Naive thymus-derived CD4-positive, alpha-beta T cell (primary cell): Measurements from ENCODE around the gene CMIP. TPM values are rescaled to one million over a fixed set of nuclear protein-coding genes. Genes with fewer than 3 reads are reported as not detected.

Experiments
- ATAC-seq: fragments of 150-1000 bp; cut with Tn5 transposase; 2 replicates; pipeline ENCODE4 v1.10.0; 2021; ENCODE audit warnings: mild to moderate bottlenecking, moderate library complexity
- CTCF ChIA-PET: fragments of 350-600 bp; sonication (Branson Sonifier 250); formaldehyde crosslinking; loops from one replicate; lab custom pipeline; 2021; ENCODE audit warnings: antibody characterized with exemption; lab: Charles Lee
- POLR2A ChIA-PET: fragments of 350-600 bp; sonication (Branson Sonifier 250); formaldehyde crosslinking; loops from one replicate; lab custom pipeline; 2021; ENCODE audit warnings: antibody characterized with exemption, inconsistent platforms; lab: Charles Lee
- DNase-seq, 9 donors: peaks; one replicate each; pipeline versions ENCODE4 v3.0.0 to v3.0.0-alpha.2; 2020 to 2022; ENCODE audit warnings: mixed read lengths in 1 of 9
- H3K27ac ChIP-seq: one replicate; pipeline ENCODE4 v1.7.0; 2013; ENCODE audit warnings: mild to moderate bottlenecking, low read depth, low read length, moderate library complexity
- H3K27me3 ChIP-seq, 2 donors: one replicate each; pipeline ENCODE4 v1.7.0; 2013; ENCODE audit warnings: low read length in 2 of 2, mild to moderate bottlenecking in 2 of 2, moderate library complexity in 2 of 2; ENCODE audit not compliant: control insufficient read depth in 2 of 2, insufficient read depth in 2 of 2
- H3K36me3 ChIP-seq, 3 experiments: 1 replicate in 2 of 3; 2 replicates in 1 of 3; pipeline ENCODE4 v1.7.0; 2013; ENCODE audit warnings: low read length in 3 of 3, mild to moderate bottlenecking in 3 of 3, moderate library complexity in 1 of 3; ENCODE audit not compliant: insufficient read depth in 3 of 3, control insufficient read depth in 2 of 3
- H3K4me1 ChIP-seq, 2 donors: one replicate each; pipeline ENCODE4 v1.7.0; 2013; ENCODE audit warnings: low read length in 2 of 2, mild to moderate bottlenecking in 2 of 2, moderate library complexity in 1 of 2; ENCODE audit not compliant: control insufficient read depth in 2 of 2, insufficient read depth in 2 of 2
- H3K4me3 ChIP-seq: 2 replicates; pipeline ENCODE4 v1.7.0; 2013; ENCODE audit warnings: mild to moderate bottlenecking, low read length
- H3K9me3 ChIP-seq, 3 experiments: 1 replicate in 2 of 3; 2 replicates in 1 of 3; pipeline ENCODE4 v1.7.0; 2013; ENCODE audit warnings: low read length in 3 of 3; ENCODE audit not compliant: control insufficient read depth in 2 of 3
- H3K27ac Mint-ChIP-seq, 9 donors: one replicate each; pipeline ENCODE4 v1.8.0; 2020 to 2022; ENCODE audit warnings: mixed read lengths in 9 of 9, mild to moderate bottlenecking in 8 of 9, moderate library complexity in 5 of 9, inconsistent platforms in 2 of 9
- H3K27me3 Mint-ChIP-seq, 5 donors: one replicate each; pipeline ENCODE4 v1.8.0; 2021 to 2022; ENCODE audit warnings: mixed read lengths in 5 of 5, mild to moderate bottlenecking in 1 of 5
- H3K36me3 Mint-ChIP-seq, 5 donors: one replicate each; pipeline ENCODE4 v1.8.0; 2020 to 2022; ENCODE audit warnings: mixed read lengths in 5 of 5, mild to moderate bottlenecking in 3 of 5, inconsistent platforms in 1 of 5
- H3K4me1 Mint-ChIP-seq, 7 donors: one replicate each; pipeline ENCODE4 v1.8.0; 2020 to 2022; ENCODE audit warnings: mixed read lengths in 7 of 7, mild to moderate bottlenecking in 3 of 7, inconsistent platforms in 1 of 7
- H3K4me3 Mint-ChIP-seq, 10 donors: one replicate each; pipeline ENCODE4 v1.8.0; 2020 to 2022; ENCODE audit warnings: mild to moderate bottlenecking in 10 of 10, mixed read lengths in 10 of 10, moderate library complexity in 6 of 10, inconsistent platforms in 2 of 10
- H3K9me3 Mint-ChIP-seq, 11 donors: one replicate each; pipeline ENCODE4 v1.8.0; 2020 to 2022; ENCODE audit warnings: mixed read lengths in 11 of 11, mild to moderate bottlenecking in 4 of 11, inconsistent platforms in 1 of 11, moderate library complexity in 1 of 11
- intact Hi-C, 2 donors: fragments of 100-400 bp; cut with micrococcal nuclease; formaldehyde crosslinking; loops; one replicate each; pipeline ENCODE4 v1.15.1; 2023
- polyA plus RNA-seq, 2 donors: library from polyadenylated mRNA; unstranded; fragments of 300-500 nt; fragmentation: Illumina TruSeq; gene quantifications; one replicate each; pipeline ENCODE4 v1.2.3, GENCODE V29; 2021
- total RNA-seq, 6 experiments: library from RNA in 5 of 6; stranded (reverse) in 5 of 6; gene quantifications; 1 replicate in 5 of 6; 2 replicates in 1 of 6; pipeline ENCODE4 v1.2.3 and lab custom pipeline; 2021 to 2026

Gene CMIP
- total and polyA plus RNA-seq, 7 experiments from 2014 or later: 0.66 to 75.4 (median 34.3) TPM

- intact Hi-C loops: no loop called here
- H3K9me3 ChIP-seq: no peaks in the 10 kb centered on the region
- CTCF ChIA-PET: interaction anchor here (0.6 to 2.9 kb wide), 4 partner anchors 76 to 594 kb away, joined by 4 to 21 read pairs (median 9); no protein-coding TSS in a partner anchor
- Mint-ChIP-seq H3K4me1 (peaks cover 0 to 29% (median 12%) of the 10 kb centered on the region in 7 donors), H3K27me3 (no peaks in the 10 kb centered on the region), H3K36me3 (peaks cover 0 to 17% (median 4%) of the 10 kb centered on the region in 5 donors), H3K27ac (peak overlapping the region in 1 of 9 donors; percentile 21), H3K9me3 (peaks cover 0 to 2% (median 0%) of the 10 kb centered on the region in 11 donors), H3K4me3 (no peak overlapping the region)
- H3K4me1 ChIP-seq: peaks cover 16 to 18% of the 10 kb centered on the region in 2 donors
- POLR2A ChIA-PET: no interaction called here
- DNase-seq (no peak), ATAC-seq (no peak)
- no peaks in the 10 kb centered on the region for H3K27me3 ChIP-seq
- H3K27ac ChIP-seq: no peak overlapping the region
- peaks cover 0 to 37% (median 0%) of the 10 kb centered on the region in 3 experiments for H3K36me3 ChIP-seq
- H3K4me3 ChIP-seq: no peak overlapping the region
Observed at GRCh38 chr16:81620796-81621195, 176.2 kb downstream of the CMIP start.

- Mint-ChIP-seq H3K4me1 (peaks cover 0 to 29% (median 9%) of the 10 kb centered on the region in 7 donors), H3K9me3 (peaks cover 0 to 2% (median 0%) of the 10 kb centered on the region in 11 donors), H3K36me3 (peaks cover 0 to 17% (median 4%) of the 10 kb centered on the region in 5 donors), H3K27me3 (no peaks in the 10 kb centered on the region), H3K4me3 (no peak overlapping the region), H3K27ac (peak overlapping the region in 2 of 9 donors; percentile 21)
- ChIA-PET CTCF (interaction anchor here (0.6 to 2.9 kb wide), 8 partner anchors 70 to 595 kb away, joined by 3 to 21 read pairs (median 4); no protein-coding TSS in a partner anchor), POLR2A (no interaction called here)
- Histone ChIP-seq H3K36me3 (peaks cover 0 to 37% (median 0%) of the 10 kb centered on the region in 3 experiments), H3K27me3 (no peaks in the 10 kb centered on the region), H3K4me1 (peaks cover 9 to 11% of the 10 kb centered on the region in 2 donors), H3K4me3 (no peak overlapping the region), H3K9me3 (no peaks in the 10 kb centered on the region), H3K27ac (no peak overlapping the region)
- DNase-seq: no peak
- intact Hi-C loops: no loop called here
- no peak for ATAC-seq
Observed at GRCh38 chr16:81621496-81621895, 176.9 kb downstream of the CMIP start.

- H3K4me1 ChIP-seq: no peaks in the 10 kb centered on the region
- H3K27ac Mint-ChIP-seq: peak overlapping the region in 4 of 9 donors; percentile 1 to 54 (median 18)
- DNase-seq (peak in 7 of 9 donors; percentile 10 to 58 (median 39)), ATAC-seq (peak; percentile 65)
- CTCF ChIA-PET: interaction anchor here (0.7 to 2.9 kb wide), 6 partner anchors 40 to 221 kb away, joined by 3 to 21 read pairs (median 6); no protein-coding TSS in a partner anchor
- H3K9me3 ChIP-seq: no peaks in the 10 kb centered on the region
- H3K4me3 Mint-ChIP-seq: no peak overlapping the region
- H3K9me3 Mint-ChIP-seq: peaks cover 0 to 2% (median 0%) of the 10 kb centered on the region in 11 donors
- intact Hi-C loops: loop anchor here (1.0 kb wide), 6 partner anchors 10 to 257 kb away; no protein-coding TSS in a partner anchor
- POLR2A ChIA-PET: interaction anchor here (0.7 to 1.0 kb wide), 3 partner anchors 91 to 159 kb away, joined by 3 read pairs; no protein-coding TSS in a partner anchor
- peaks cover 0 to 25% (median 0%) of the 10 kb centered on the region in 7 donors for H3K4me1 Mint-ChIP-seq
- no peaks in the 10 kb centered on the region for H3K27me3 Mint-ChIP-seq
- no peak overlapping the region for H3K4me3 ChIP-seq
- peaks cover 0 to 16% (median 2%) of the 10 kb centered on the region in 5 donors for H3K36me3 Mint-ChIP-seq
- no peak overlapping the region for H3K27ac ChIP-seq
- no peaks in the 10 kb centered on the region for H3K27me3 ChIP-seq
- peaks cover 0 to 31% (median 0%) of the 10 kb centered on the region in 3 experiments for H3K36me3 ChIP-seq
Observed at GRCh38 chr16:81623365-81624102, 178.9 kb downstream of the CMIP start.

GRCh38 chr16:81624403-81624759 is 179.8 kb downstream of the CMIP start:
- H3K36me3 ChIP-seq: peaks cover 0 to 22% (median 0%) of the 10 kb centered on the region in 3 experiments
- Mint-ChIP-seq H3K36me3 (peaks cover 0 to 16% (median 0%) of the 10 kb centered on the region in 5 donors), H3K27ac (peak overlapping the region in 3 of 9 donors; percentile 49 to 76 (median 64)), H3K9me3 (peaks cover 0 to 2% (median 0%) of the 10 kb centered on the region in 11 donors), H3K4me3 (no peak overlapping the region), H3K27me3 (no peaks in the 10 kb centered on the region), H3K4me1 (peaks cover 0 to 28% (median 3%) of the 10 kb centered on the region in 7 donors)
- H3K27ac ChIP-seq: no peak overlapping the region
- intact Hi-C loops: no loop called here
- ATAC-seq: no peak
- CTCF ChIA-PET: interaction anchor here (0.6 to 1.3 kb wide), 4 partner anchors 39 to 220 kb away, joined by 3 to 6 read pairs (median 4); no protein-coding TSS in a partner anchor
- DNase-seq: no peak
- no peaks in the 10 kb centered on the region for H3K4me1 ChIP-seq
- H3K9me3 ChIP-seq: no peaks in the 10 kb centered on the region
- POLR2A ChIA-PET: interaction anchor here (0.7 kb wide), 1 partner anchor 159 kb away, joined by 3 read pairs; no protein-coding TSS in a partner anchor
- H3K4me3 ChIP-seq: no peak overlapping the region
- H3K27me3 ChIP-seq: no peaks in the 10 kb centered on the region

GRCh38 chr16:81624760-81625543 is 180.3 kb downstream of the CMIP start:
- ATAC-seq (no peak), DNase-seq (no peak)
- CTCF ChIA-PET: interaction anchor here (0.6 to 1.5 kb wide), 4 partner anchors 100 to 221 kb away, joined by 3 to 5 read pairs (median 3); no protein-coding TSS in a partner anchor
- Histone ChIP-seq H3K4me1 (no peaks in the 10 kb centered on the region), H3K27me3 (no peaks in the 10 kb centered on the region), H3K27ac (no peak overlapping the region), H3K4me3 (no peak overlapping the region), H3K9me3 (no peaks in the 10 kb centered on the region), H3K36me3 (peaks cover 0 to 20% (median 0%) of the 10 kb centered on the region in 3 experiments)
- peak overlapping the region in 1 of 10 donors; percentile 46 for H3K4me3 Mint-ChIP-seq
- H3K36me3 Mint-ChIP-seq: peaks cover 0 to 16% (median 0%) of the 10 kb centered on the region in 5 donors
- H3K4me1 Mint-ChIP-seq: peaks cover 0 to 31% (median 7%) of the 10 kb centered on the region in 7 donors
- intact Hi-C loops: no loop called here
- no peaks in the 10 kb centered on the region for H3K27me3 Mint-ChIP-seq
- peak overlapping the region in 5 of 9 donors; percentile 16 to 80 (median 64) for H3K27ac Mint-ChIP-seq
- peaks cover 0 to 2% (median 0%) of the 10 kb centered on the region in 11 donors for H3K9me3 Mint-ChIP-seq
- POLR2A ChIA-PET: interaction anchor here (0.9 to 1.2 kb wide), 2 partner anchors 9 to 212 kb away, joined by 3 read pairs; no protein-coding TSS in a partner anchor
